Ishikawa (cell line): Measurements from ENCODE around the gene TSG101.

Source experiments
- CEBPB ChIP-seq: IDR thresholded peaks from 2 replicates; pipeline ENCODE4 v1.6.1; 2012
- CREB1 ChIP-seq: IDR thresholded peaks from 2 replicates; pipeline ENCODE4 v1.6.1; 2012; ENCODE audit warnings: low read depth
- EGR1 ChIP-seq: IDR thresholded peaks from 2 replicates; pipeline ENCODE4 v1.6.1; 2012
- EP300 ChIP-seq: IDR thresholded peaks from 2 replicates; pipeline ENCODE4 v1.6.1; 2012; ENCODE audit warnings: borderline replicate concordance
- FOXM1 ChIP-seq: IDR thresholded peaks from 2 replicates; pipeline ENCODE4 v1.6.1; 2012; ENCODE audit warnings: low read depth, borderline replicate concordance
- NFIC ChIP-seq: IDR thresholded peaks from 2 replicates; pipeline ENCODE4 v1.6.1; 2012
- RAD21 ChIP-seq: IDR thresholded peaks from 2 replicates; pipeline ENCODE4 v1.6.1; 2012; ENCODE audit warnings: low read depth
- TAF1 ChIP-seq: IDR thresholded peaks from 2 replicates; pipeline ENCODE4 v1.6.1; 2012; ENCODE audit warnings: low read depth, mild to moderate bottlenecking
- TCF12 ChIP-seq: IDR thresholded peaks from 2 replicates; pipeline ENCODE4 v1.6.1; 2012; ENCODE audit warnings: low read depth
- TEAD4 ChIP-seq: IDR thresholded peaks from 2 replicates; pipeline ENCODE4 v1.6.1; 2012
- YY1 ChIP-seq: IDR thresholded peaks from 2 replicates; pipeline ENCODE4 v1.6.1; 2012; ENCODE audit warnings: low read depth
- ZBTB7A ChIP-seq: IDR thresholded peaks from 2 replicates; pipeline ENCODE4 v1.6.1; 2012; ENCODE audit warnings: low read depth
- TF ChIP-seq, protein P1 (sequence below): IDR thresholded peaks from 2 replicates; pipeline ENCODE4 v1.6.1; 2012
- TF ChIP-seq, protein P2 (sequence below): IDR thresholded peaks from 2 replicates; pipeline ENCODE4 v1.6.1; 2012; ENCODE audit warnings: low read depth, mild to moderate bottlenecking
- TF ChIP-seq, protein P3 (sequence below): IDR thresholded peaks from 2 replicates; pipeline ENCODE4 v1.6.1; 2012

TSG101 gene

DNA sequence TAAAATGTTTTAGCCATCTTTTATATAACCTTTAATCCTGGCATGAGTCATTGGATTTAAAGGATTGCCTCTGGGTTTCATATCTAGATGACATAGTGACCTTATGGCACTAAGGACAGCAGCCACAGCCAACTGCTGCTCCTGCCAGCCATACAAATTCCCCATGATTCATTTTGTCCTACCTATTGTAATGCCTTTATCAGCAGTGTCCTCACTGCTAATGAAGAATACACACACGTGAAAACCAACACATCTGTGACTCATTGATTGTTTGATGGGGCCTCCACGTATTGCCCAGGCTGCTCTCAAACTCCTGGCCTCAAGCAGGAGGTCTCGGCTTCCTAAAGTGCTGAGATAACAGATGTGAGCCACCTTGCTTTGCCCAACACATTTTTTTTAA, 69.3 kb downstream of the TSG101 start:
- TF ChIP-seq YY1 (no peak), EP300 (no peak), TCF12 (no peak), CEBPB (no peak), ZBTB7A (no peak), CREB1 (no peak), TEAD4 (no peak), EGR1 (no peak), TAF1 (no peak), RAD21 (no peak), FOXM1 (no peak), NFIC (no peak)
- TF ChIP-seq, protein P1, sequence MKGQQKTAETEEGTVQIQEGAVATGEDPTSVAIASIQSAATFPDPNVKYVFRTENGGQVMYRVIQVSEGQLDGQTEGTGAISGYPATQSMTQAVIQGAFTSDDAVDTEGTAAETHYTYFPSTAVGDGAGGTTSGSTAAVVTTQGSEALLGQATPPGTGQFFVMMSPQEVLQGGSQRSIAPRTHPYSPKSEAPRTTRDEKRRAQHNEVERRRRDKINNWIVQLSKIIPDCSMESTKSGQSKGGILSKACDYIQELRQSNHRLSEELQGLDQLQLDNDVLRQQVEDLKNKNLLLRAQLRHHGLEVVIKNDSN = no peak
- TF ChIP-seq, protein P2, sequence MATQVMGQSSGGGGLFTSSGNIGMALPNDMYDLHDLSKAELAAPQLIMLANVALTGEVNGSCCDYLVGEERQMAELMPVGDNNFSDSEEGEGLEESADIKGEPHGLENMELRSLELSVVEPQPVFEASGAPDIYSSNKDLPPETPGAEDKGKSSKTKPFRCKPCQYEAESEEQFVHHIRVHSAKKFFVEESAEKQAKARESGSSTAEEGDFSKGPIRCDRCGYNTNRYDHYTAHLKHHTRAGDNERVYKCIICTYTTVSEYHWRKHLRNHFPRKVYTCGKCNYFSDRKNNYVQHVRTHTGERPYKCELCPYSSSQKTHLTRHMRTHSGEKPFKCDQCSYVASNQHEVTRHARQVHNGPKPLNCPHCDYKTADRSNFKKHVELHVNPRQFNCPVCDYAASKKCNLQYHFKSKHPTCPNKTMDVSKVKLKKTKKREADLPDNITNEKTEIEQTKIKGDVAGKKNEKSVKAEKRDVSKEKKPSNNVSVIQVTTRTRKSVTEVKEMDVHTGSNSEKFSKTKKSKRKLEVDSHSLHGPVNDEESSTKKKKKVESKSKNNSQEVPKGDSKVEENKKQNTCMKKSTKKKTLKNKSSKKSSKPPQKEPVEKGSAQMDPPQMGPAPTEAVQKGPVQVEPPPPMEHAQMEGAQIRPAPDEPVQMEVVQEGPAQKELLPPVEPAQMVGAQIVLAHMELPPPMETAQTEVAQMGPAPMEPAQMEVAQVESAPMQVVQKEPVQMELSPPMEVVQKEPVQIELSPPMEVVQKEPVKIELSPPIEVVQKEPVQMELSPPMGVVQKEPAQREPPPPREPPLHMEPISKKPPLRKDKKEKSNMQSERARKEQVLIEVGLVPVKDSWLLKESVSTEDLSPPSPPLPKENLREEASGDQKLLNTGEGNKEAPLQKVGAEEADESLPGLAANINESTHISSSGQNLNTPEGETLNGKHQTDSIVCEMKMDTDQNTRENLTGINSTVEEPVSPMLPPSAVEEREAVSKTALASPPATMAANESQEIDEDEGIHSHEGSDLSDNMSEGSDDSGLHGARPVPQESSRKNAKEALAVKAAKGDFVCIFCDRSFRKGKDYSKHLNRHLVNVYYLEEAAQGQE = no peak
- TF ChIP-seq, protein P3, sequence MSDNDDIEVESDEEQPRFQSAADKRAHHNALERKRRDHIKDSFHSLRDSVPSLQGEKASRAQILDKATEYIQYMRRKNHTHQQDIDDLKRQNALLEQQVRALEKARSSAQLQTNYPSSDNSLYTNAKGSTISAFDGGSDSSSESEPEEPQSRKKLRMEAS = no peak

DNA sequence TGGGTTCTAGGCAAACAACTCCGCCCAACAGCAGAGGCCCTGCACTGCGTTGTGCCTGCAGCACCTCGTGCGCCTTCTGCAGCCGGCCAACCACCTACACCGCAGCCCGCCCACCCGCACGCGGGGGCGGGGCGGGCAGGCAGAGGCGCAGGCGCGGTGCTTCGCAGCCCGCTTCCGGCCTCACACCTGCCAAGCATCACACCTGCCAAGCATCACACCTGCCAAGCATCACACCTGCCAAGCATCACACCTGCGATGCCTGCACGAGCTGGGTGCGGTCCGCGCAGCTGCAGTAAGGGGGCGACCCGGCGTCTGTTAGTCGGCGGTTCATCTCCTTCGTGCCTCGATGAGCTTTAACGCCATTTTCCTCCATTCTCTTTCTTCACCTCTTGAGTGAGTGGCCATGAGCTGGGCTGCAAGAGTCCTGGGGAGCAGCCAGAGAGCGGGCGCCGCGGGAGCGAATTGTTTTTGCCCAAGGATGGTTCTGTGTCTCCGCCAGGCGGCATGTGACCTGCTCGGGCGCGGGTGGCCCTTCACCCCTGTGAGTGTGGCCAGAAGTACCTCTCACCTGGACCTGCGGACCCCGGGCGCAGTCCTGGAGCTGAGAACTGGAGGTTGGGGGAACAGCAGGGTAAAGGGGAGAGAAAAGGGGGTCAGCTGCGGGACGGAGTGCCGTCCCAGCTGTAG, 70.9 kb downstream of the TSG101 start, which contains the start of gene LDHAL6A:
Gene LDHAL6A, plus strand, starts transcription at position 171 of the 687 bp plus-strand sequence. CDS start 825 bp downstream, outside the sequence.
- TF ChIP-seq TAF1 = no peak
- TF ChIP-seq EP300 = no peak
- TF ChIP-seq YY1 = no peak

DNA sequence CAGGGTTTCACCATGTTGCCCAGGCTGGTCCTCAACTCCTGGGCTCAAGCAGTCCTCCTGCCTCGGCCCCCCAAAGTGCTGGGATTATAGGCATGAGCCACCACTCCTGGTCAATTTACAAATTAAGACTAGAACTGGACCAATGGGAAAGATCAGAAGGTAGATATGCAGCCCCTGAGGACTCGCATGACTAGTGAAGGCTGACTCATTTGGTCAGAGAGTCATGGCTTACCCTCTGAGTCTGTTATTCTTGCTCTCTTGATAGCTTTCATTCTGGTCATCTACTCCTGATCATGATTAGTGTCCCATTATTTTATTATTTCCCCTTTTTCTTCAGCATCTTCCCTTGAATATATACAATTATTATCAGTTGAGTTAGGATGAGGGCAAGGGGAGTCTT, 73.8 kb downstream of the TSG101 start:
- TF ChIP-seq RAD21 (no peak), NFIC (no peak), TEAD4 (no peak), EGR1 (no peak), TCF12 (no peak), FOXM1 (no peak), CEBPB (no peak), EP300 (no peak), ZBTB7A (no peak), CREB1 (no peak), TAF1 (no peak), YY1 (no peak)
- TF ChIP-seq, protein P1 = no peak
- TF ChIP-seq, protein P2 = no peak
- TF ChIP-seq, protein P3 = no peak

DNA sequence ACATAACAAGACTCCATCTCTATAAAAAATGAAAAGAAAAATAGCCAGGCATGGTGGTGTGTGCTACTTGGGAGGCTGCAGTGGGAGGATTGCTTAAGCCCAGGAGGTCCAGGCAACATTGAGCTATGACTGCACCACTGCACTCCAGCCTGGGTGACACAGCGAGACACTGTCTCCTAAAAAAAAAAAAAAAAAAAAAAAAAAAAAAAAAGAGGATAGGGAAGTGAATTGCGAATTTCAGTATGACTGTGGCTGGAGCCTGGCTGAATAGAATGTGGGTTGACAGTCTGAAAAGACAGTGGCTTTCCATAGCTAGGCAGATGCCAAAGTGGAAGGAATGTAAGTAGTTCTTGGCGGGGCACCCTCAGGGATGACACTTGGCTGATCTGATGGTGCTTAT, 77.5 kb downstream of the TSG101 start:
- TF ChIP-seq EGR1 (no peak), YY1 (no peak), FOXM1 (no peak), ZBTB7A (no peak), RAD21 (no peak), NFIC (no peak), TCF12 (no peak)
- TF ChIP-seq, protein P1 = no peak
- TF ChIP-seq, protein P2 = no peak
